ENCODE results near the gene MEF2A.

MEF2A gene

DNA sequence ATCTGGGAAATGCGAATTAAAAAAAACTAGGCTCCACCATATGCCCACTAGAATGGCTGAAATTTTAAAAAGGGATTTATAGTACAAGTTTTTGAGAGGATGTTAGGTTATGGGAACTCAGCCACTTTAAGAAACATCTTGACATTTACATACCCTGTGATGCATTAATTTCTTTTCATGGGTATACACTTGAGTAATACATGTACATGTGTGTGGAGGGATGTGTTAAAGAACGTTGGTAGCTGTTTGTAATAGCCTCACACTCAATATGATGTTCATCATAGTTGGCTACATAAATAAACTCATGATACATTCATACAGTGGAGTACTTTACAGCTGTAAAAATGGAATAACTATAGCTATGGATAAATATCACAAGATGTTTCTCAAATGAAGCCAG, 40.9 kb downstream of the MEF2A start:
- DNase-seq = no peak

DNA sequence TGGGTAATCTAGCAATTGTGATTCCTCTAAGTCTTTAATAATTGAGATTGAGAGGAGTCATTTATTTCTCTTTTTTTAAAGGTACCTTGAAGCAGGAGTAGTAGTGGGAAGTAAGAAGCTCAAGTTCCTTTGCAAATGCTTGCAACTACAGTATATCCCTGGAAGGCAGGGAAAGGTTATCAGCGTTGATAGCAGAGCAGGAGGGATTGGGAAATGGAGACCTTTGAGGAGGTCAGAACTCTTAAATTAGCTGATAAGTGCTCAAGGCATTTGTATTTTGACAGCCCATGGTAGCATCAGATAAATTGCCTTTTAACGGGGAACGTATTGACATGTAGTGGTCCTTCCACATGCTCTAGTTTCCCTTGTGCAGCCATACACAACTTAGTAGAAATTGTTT, 47.7 kb downstream of the MEF2A start:
- DNase-seq = no peak

DNA sequence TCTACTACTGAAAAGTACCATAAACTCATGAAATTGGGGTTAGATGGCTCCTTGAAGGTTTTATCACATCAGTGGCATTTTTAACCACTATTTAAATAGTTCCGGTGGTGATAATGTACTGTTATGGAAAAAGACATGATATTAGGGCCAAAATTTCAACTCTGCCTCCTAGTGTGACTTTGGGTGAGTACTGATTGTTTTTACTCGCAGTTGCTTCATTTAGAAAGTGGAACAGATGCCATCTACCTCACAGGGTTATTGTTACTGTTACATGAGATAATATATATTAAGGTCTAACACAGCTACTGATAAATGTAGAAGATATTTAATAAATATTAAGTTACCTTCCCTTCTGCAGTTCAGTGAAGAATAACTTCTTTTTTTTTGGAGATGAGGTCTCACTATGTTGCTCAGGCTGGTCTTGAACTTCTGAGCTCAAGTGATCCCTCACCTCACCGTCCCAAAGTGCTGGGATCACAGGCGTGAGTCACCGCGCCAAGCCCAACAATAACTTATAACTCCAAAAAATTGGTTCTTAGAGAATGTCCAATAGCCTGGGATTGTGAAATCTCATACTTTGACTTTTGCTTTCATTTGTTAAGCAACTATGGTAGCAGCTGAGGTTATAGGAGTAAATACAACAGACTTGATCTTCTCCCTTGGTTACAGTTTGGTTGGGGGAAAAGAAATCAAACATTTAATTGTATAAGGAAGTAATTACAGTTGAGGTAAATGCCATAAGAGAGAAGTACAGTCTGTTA, 48.3 kb downstream of the MEF2A start:
- DNase-seq = no peak

DNA sequence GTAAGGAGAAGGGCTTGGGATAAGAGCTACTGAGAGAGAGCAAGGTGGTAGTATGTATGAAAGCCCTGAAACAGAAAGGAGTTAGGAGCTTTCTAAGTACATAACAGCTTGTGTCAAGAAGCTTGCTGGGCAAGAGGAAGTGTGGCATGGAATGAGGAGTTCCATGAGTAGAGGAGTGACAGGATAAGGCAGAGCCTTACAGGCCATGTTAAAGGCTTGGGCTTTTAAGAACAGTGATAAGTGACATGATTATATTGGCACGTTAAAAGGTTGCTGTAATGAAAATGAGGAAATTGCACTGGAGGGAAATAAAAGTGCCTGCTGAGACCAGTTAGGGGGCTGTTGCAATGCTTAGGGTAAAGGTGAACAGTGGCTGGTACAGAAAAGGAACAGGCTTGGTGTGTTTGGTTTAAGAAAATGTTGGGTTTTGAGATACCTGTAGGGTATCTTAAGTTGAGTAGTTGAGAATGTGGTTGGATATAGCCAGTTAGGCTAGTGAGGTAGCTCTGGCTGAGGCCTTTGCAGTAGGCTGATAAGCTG, 49.0 kb downstream of the MEF2A start:
- DNase-seq = no peak

DNA sequence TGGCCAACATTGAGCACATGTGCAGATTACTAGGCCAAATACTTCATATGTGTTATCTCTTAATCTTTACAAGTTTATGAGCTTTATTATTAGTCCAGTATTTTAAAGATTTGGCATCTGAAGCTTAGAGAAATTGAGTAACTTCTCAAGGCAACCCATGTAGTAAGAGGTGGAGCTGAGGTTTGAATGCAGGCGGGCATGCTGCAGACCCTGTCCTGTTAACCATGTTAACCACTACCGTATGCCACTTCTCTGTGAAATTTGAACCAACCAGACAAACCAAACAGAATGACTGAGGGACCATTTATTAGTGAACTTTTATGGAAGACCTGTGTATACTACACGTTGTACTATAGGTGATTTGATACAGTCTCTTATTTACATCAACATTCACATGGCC, 49.7 kb downstream of the MEF2A start:
- no peak for DNase-seq

DNA sequence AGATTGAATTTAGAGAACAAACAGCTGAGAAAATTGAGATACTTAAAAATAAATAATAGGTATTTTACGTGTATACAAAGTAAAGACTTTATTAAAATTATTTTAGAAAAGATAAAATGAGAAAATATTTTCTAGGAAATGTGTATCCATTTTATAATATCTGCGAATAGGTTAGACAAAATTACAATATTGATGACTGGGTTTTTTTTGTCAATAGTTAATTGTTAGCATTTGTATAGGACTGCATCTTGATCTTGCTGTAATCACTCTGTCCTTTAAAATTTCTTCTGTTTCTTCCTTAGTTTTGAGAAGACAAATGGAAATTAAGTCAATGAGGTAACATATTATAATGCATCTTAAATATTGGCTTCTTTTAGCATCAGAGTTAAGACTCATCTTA, 50.3 kb downstream of the MEF2A start:
- no peak for DNase-seq

DNA sequence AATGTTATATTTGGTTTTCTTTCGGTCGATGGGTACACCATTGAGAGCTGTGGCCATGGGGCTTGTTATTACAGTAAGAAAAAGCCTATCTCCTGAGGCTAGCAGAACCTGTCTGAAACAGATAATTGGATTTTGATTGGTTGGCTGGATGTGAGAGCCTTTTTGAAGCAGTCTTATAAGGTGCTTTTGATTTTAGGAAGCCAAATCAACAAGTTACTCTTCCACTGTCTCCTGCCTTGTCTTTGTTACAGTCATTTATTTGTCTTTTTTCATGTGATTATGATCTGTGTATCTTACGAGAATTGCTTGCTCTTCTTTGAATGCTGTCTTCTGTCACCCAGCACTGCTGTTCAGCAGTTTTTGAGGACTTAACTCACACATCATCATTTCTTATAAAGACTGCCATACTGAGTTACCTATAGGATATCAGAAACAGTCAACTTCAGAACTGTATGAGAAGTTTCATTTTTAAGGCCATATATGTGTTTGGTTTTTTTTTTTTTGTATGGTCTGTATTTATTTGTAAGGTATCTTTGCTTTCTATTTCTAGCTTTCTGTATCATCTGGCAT, 51.1 kb downstream of the MEF2A start:
- no peak for DNase-seq

DNA sequence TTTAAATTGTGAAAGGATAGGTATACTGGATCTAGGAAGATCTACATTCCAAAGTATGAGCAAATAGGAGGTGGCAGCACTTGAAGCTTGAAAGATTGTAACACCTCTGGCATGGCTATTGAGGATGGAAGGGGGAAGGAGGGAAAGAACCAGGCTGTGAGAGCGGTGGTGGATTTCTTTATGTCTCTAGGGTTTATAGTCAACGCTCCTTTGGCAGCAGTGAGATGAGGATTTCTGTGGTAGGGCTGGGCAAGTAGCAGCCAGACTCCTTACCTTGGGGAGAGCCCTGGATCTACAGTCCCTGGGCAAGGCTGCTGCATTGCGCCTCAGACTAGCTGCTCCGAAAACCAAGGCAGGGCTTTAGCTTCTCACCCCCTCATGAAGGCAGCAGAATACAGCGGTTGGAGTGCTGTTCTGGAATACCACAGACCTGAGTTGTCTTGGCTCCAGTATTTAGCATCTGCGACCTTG, 53.2 kb downstream of the MEF2A start:
- no peak for DNase-seq

DNA sequence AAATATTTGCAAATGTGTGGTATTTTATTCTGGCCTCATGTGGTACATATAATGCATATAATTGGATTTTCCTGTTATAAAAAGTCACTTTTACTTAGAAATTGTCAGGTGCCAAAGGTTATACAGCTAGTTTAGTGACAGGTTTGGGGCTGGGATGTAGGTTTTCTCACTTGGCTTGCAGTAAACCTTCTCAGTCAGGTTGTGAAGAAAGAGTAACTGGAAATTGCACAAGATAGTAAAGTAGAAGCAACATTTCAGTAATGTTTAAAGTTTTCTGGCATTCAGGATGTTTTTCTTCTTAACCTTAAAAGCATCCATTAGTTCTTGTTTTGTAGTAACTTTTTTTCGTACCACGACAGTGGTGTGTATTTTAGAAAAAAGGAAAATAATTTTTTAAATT, 53.9 kb downstream of the MEF2A start:
- no peak for DNase-seq

DNA sequence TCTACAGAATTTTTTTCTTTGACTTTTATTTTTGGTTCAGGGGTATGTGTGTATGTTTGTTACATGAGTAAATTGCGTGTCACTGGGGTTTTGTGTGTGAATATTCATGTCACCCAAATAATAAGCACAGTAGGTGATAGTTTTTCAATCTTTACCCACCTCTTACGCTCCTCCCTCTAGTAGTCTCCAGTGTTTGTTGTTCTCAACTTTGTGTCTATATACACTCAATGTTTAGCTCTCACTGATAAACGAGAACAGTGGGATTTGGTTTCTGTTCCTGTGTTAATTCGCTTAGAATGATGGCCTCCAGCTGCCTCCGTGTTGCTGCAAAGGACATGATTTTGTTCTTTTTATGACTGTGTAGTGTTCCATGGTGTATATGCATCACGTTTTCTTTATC, 54.4 kb downstream of the MEF2A start:
- no peak for DNase-seq

DNA sequence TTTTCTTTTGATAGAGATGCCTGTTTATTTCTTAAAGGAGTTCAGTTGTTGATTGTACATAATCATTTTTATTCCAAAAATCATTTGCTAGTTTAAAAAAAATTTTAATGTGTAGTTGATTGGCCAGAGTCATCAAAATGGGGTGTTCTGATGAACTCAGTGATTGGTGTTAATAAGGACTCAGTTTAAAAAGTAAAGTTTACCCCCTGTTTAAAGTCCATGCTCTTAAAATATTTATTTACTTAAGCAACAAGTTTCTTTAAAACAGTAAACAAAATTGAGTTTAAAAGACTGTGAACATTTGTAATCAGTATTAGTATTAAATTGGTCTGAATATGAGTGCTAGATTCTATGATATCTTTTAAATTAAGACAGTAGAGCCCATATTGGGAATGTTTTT, 56.0 kb downstream of the MEF2A start:
- no peak for DNase-seq

DNA sequence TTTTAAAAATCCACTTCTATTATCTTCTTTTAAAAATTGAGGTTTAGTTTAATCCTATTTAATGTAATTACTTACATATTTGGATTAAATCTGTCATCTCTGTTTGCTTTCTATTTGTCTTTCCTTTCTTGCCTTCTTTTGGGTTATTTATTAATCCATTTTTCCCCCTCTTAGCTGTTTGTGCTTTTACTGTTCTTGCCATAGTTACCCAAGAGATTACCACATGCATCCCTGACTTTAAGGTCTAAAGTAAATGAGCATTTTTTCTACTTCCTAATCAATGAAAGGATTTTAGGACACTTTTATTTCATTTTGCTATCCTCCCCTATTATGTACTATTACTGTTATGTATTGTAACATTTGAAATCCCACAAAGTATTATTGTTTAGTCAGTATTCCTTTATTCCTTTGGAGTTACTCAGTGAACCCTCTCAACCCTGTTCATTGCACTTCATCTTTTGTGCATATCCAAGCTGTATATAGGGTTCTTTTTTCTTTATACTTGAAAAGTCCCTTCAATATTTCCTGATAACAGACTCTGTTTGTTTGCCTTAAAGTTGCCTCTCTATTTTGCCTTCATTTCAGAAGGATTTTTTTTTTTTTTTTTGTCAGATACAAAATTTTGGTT, 62.7 kb downstream of the MEF2A start:
- no peak for DNase-seq

DNA sequence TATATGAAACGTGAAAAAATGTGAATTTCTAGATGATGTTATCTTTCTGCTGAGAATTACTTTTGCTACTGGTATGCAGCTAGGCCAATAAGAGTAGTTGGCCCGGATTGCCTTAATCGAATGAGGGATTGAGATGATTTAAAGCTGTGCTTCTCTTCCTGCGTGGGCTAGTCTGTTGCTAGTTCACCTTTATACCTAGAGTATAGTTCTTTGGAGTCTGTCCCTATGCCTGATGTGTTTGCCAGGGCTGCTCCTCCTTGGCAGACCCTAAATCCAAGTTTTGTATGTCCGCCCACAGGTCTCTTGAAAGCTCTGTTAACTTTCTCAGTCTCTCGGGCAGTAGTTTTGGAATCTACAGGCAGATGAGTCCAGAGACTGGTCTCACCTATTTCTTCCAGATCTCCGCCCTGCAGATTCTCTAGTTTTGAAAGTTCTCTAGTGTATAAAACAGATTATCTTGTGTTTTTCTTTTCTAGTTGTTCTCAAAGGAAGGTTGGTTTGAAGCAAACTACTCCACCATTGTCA, 64.9 kb downstream of the MEF2A start:
- DNase-seq = no peak

DNA sequence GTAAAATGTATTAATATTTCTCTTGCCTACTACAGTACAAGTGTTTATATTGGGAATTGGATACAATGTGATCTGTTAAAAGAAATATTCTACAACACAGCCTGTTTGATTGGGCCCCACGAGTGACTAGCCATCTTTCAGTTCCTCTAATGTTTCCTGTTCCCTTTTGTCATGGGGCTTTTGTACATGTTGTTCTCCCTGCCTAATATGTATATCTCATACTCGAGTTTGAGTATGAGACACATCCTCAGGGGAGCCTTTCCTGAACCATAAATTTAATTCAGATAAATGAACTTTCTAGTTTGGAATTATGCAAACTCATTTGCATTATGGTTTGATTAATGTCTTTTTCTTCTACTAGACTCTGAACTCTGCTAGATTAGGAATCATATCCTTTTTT, 65.5 kb downstream of the MEF2A start:
- DNase-seq = no peak

DNA sequence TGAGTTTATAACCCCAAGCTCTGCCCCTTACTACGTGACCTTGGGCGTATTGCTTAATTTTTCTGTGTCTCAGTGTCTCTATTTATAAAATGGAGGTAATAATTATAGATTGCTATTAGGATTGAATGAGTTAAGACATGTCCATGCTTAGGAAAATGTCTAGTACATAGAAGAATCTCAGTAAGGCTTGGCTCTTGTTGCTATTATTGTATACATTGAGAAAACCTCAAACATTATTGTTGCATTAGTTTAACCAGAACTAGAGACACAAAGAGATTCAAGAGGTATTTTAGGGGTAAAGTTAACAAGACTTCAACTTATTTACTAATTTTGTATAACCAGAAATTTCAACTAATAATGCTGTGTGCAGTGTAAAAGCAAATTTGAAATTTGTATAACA, 66.7 kb downstream of the MEF2A start:
- DNase-seq = no peak

DNA sequence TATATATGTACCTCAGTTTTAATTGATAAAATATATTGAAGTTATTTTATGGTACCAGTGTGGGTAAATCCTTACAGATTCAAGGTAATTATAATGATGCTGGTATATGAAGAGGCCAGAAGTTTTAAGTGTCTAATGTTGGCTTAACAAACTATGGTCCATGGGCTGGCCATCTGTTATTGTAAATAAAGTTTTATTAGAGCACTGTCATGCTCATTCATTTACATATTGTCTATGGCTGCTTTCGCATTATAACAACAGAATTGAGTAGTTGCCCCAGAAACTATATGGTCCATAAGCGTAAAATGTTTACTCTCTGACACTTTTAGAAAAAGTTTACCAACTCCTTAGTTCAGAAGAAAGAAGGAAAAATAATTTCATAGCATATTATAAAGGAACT, 67.9 kb downstream of the MEF2A start:
- no peak for DNase-seq

DNA sequence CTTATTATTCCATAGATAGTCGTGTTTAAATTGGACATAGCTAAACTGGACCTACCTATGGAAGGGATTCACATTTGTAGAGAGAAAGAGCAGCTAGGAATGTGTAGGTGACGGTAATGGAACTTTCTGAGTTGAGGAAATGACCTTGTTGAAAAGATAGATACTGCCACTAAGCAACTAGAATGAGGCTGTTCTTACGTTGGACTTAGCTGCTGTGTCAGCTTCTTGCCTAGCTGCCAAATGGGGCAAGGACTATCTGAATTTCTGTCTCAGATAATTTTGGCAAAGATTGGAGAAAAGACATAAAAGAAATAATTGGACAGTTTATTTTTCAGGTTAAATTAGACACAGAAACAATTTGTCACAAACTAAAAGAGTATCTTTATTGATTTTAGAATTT, 68.8 kb downstream of the MEF2A start:
- no peak for DNase-seq

DNA sequence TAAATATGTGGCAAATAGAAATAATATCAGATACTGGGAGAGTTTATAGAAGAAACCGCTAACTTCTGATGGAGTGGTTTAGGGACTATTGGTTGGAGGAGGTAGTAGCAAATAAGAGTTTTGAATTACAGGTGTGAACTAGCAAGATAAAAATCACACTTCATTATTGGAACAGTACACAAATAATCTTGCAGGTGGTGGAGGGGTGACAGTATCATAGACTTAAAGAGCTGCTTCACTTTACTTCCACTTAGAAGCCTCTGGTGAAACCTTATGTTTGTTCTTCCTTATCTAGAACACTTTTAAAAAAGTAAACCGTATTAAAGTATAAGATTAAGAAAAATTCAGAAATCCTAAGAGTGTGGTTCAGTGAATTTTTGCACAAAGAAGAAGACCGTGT, 69.4 kb downstream of the MEF2A start:
- no peak for DNase-seq

DNA sequence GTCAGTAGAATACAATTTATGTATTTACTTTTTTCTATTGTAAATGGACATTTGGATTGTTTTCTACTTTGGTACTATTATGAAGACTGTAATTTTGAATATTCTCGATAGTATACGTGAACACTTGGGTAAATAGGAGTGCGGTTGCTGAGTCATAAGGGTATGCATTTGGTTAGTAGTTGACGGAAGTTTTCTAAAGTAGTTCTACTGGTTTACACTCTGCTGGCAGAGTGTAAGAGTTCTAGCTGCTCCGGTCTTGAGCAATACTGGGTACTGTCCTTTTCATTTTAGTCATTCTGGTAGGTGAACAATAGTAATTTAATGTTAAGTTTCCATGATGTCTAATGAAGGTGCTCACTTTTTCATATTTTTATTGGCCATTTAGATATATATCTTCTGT, 70.0 kb downstream of the MEF2A start:
- DNase-seq = no peak

DNA sequence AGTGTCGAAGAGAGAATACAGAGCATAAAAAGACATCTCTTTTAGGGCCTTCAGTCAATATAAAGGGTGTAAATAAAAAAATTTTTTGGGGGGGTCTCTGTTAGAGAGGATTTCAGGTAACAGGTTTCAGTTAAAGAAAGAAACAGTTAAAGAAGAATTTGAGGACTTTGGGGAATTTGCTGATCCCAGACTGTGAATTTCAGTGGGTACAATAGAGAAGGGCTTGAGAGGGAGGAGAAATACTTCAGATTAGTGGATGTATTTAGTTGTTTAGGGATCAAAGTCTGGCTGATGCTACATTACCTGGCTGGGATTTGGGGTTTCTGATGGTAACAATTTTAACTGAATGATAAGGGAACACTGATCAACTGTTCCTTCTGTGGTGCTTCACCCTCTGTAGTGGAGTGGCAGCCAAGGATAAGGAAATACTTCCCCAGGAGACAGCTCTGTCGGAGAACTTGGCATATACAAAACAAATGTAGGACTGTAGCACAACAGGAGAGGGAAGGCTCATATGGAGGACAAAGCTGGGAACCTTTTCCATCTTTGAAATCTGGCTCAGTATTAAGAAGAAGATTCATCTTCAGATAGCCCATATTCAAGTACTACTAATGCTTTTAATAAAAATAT, 79.2 kb downstream of the MEF2A start:
- DNase-seq = no peak

DNA sequence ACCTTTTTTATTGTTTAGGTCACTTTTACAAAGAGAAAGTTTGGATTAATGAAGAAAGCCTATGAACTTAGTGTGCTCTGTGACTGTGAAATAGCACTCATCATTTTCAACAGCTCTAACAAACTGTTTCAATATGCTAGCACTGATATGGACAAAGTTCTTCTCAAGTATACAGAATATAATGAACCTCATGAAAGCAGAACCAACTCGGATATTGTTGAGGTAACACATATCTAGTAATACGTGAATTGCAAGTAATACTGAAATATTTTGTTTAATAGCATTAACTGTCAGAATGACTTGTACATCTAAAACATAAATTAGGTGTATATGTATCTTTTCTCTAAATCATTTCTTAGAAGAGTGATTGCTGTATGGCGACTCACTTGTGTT, 79.8 kb downstream of the MEF2A start:
- no peak for DNase-seq

DNA sequence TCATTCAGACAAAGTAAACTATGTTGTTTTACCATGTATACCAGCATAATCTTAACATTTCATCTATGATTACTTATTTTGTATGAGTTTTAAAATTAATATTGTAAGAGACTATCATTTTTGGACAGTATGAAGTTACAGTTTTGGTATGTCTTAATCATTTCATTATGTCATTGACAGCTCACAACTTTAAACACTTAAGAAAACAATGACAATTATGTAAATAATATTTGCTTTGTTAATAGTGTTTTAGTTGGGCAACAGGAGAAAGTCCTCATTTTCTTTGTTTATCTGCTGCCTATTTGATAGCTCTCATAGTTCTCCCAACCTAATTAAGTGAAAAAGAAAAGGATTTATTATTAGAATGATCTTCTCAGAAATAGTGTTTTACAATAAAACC, 80.2 kb downstream of the MEF2A start:
- no peak for DNase-seq

DNA sequence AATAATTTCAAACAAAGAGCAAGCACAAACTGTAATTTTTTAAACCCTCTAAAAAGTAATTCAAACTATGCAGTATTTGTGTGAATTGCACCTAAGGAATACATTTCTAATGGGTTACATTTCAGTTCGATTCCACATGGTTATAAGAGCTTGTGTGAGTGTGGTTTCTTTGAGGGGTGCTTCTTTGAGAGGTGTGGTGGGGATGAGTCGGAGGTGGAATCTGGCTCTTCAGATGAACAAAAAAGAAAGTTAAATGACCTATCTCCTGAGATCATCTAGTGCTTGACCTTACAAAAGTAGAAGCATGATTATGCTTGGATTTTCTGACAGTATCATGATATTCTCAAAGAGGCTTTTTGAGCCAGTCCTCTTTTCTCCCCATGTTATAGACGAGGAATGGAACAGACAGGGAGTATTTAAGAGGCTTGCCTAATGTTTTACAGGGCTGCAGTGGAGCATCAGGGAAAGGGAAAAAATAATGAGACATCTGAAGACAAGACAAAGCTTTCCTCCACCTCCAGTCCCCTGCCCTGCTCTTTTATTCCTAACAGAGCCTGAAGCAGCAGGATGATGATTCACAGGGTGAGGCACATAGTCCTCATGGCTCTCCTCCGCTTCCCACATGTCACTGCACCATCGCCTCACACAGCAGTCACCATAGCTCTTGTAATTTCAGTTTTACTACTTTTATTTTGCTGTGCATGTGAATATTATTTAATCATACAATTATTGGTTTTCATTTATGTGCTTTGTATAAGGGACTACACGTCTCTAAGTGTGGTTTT, 85.4 kb downstream of the MEF2A start:
- no peak for DNase-seq
